22Rv1 (cell line): ENCODE measurements around the gene TRPM7.

Experiments used
- ZFX ChIP-seq: fragments of 450-650 bp; IDR thresholded peaks from 2 replicates; pipeline ENCODE4 v1.6.1; 2017; ENCODE audit warnings: antibody characterized with exemption, borderline replicate concordance
- TF ChIP-seq, protein P1 (sequence below): fragments of 450-650 bp; IDR thresholded peaks from 2 replicates; pipeline ENCODE4 v1.5.1; 2017; ENCODE audit warnings: mild to moderate bottlenecking

DNA sequence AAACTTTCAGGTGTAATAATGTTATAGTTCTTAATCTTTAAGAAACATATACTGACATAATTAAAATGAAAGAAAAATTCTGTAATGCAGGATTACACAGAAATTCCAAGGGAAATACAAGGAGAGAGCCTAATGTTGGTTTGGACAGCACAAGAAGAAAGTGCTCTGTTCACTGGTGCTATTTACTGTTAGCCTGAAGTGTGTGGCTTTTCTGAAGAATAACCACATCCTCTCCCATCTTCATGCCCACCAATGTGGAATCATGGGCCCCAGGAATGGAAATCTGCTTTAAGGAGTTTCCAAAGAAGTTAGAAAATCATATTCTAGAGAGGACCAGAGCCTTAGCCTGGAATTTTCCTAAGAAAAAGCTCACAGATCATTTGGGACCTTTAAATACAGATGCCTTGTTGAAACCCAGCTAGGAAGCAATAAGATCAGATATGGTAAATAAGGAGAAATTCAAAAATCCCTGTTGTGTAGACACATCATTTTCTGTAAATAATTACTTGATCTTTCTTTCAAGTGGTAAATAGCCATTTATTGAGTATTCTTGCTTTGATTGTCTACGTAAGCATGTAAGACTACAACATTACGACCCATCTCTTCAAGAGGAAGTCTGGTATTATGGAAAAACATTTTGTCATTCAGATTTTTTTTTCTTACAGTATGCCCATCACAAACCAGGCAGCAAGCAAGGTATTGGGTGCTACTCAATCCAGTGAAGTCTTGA lies 129.8 kb downstream of the TRPM7 start:
- TF ChIP-seq, protein P1, sequence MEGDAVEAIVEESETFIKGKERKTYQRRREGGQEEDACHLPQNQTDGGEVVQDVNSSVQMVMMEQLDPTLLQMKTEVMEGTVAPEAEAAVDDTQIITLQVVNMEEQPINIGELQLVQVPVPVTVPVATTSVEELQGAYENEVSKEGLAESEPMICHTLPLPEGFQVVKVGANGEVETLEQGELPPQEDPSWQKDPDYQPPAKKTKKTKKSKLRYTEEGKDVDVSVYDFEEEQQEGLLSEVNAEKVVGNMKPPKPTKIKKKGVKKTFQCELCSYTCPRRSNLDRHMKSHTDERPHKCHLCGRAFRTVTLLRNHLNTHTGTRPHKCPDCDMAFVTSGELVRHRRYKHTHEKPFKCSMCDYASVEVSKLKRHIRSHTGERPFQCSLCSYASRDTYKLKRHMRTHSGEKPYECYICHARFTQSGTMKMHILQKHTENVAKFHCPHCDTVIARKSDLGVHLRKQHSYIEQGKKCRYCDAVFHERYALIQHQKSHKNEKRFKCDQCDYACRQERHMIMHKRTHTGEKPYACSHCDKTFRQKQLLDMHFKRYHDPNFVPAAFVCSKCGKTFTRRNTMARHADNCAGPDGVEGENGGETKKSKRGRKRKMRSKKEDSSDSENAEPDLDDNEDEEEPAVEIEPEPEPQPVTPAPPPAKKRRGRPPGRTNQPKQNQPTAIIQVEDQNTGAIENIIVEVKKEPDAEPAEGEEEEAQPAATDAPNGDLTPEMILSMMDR, result no peak
- TF ChIP-seq ZFX, result no peak
